ENCODE results near the gene SPOCK2. TPM values are rescaled to one million over a fixed set of nuclear protein-coding genes. Genes with fewer than 3 reads are reported as not detected.

Gene SPOCK2
- polyA plus RNA-seq, 1 of the 3 experiments (the other 2 are of a cell fraction): 0.18 TPM

DNA sequence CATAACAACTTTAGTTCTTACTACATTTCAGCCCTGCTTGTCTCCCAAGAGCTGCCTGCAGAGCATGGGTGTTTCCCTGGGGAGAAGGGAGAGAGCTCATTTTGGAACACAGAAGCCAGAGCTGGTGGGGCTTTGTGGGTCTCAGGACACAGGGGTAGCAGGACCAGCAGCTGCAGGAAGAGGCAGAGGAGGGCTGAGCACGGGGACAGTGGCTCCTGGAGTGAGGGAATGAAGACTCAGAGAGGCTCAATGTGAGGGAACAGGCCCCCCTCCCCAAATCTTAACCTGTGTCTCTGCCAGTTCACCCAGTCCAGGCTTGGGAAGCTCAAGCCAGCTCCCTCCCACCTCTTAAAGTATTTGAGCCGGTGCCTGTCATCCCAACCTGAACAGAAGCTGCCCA lies 74.2 kb downstream of the SPOCK2 start:
- H3K4me3 ChIP-seq (ENCODE audit: low read depth in 2 of 2, low read length in 1 of 2): no peak overlapping the region
- ChIA-PET CTCF (interaction anchor here (1.0 to 3.5 kb wide), 5 partner anchors 14 to 118 kb away, joined by 3 to 19 read pairs (median 7); no protein-coding TSS in a partner anchor), POLR2A (no interaction called here)
- peaks cover 1% of the 10 kb centered on the region for H3F3A ChIP-seq (replicated peaks; ENCODE audit: insufficient read depth)
- peak overlapping the region in 1 of 2 experiments; percentile 90; a peak in 3 of 4 replicates for H3K27ac ChIP-seq (ENCODE audit: low read depth in 2 of 2, low read length in 1 of 2)
- H3K4me2 ChIP-seq: no peak overlapping the region
- no peaks in the 10 kb centered on the region for H3K9me3 ChIP-seq
- TF ChIP-seq, protein P1, sequence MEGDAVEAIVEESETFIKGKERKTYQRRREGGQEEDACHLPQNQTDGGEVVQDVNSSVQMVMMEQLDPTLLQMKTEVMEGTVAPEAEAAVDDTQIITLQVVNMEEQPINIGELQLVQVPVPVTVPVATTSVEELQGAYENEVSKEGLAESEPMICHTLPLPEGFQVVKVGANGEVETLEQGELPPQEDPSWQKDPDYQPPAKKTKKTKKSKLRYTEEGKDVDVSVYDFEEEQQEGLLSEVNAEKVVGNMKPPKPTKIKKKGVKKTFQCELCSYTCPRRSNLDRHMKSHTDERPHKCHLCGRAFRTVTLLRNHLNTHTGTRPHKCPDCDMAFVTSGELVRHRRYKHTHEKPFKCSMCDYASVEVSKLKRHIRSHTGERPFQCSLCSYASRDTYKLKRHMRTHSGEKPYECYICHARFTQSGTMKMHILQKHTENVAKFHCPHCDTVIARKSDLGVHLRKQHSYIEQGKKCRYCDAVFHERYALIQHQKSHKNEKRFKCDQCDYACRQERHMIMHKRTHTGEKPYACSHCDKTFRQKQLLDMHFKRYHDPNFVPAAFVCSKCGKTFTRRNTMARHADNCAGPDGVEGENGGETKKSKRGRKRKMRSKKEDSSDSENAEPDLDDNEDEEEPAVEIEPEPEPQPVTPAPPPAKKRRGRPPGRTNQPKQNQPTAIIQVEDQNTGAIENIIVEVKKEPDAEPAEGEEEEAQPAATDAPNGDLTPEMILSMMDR (IDR thresholded peaks at IDR 0.05): no peak
- TF ChIP-seq FOSL2 (IDR thresholded peaks at IDR 0.05; ENCODE audit: borderline replicate concordance, low read depth): no peak
- no peak for TF ChIP-seq SIN3A (IDR thresholded peaks at IDR 0.05; ENCODE audit: borderline replicate concordance, low read depth, low read length)
- TF ChIP-seq EP300 (IDR thresholded peaks at IDR 0.05; ENCODE audit: borderline replicate concordance in 1 of 2, low read depth in 1 of 2, low read length in 1 of 2): no peak
- TF ChIP-seq TAF1 (IDR thresholded peaks at IDR 0.05; ENCODE audit: borderline replicate concordance, low read depth, low read length): no peak
- TF ChIP-seq ELF1 (IDR thresholded peaks at IDR 0.05): no peak
- TF ChIP-seq TEAD4 (IDR thresholded peaks at IDR 0.05; ENCODE audit: borderline replicate concordance, insufficient read depth): no peak
- no peak for TF ChIP-seq MEF2A (IDR thresholded peaks at IDR 0.05; ENCODE audit: borderline replicate concordance, low read depth)
- H3K4me1 ChIP-seq (ENCODE audit: control insufficient read depth in 1 of 2, insufficient read depth in 2 of 2, low read depth in 1 of 2, low read length in 1 of 2): peaks cover 11 to 46% of the 10 kb centered on the region in 2 experiments
- no peaks in the 10 kb centered on the region for H4K20me1 ChIP-seq (ENCODE audit: insufficient read depth)
- no peaks in the 10 kb centered on the region for H3K27me3 ChIP-seq (ENCODE audit: insufficient read depth)
- H3K9ac ChIP-seq: no peak overlapping the region
- DNase-seq: no peak
- peaks cover 3% of the 10 kb centered on the region; the same call in 1 of the 2 replicates for H3K79me2 ChIP-seq (ENCODE audit: insufficient read depth)
- H2AFZ ChIP-seq (ENCODE audit: low read depth): no peak overlapping the region
- peaks cover 0 to 5% of the 10 kb centered on the region in 2 experiments for H3K36me3 ChIP-seq (replicated peaks in 1 of 2; ENCODE audit: control insufficient read depth in 1 of 2, insufficient read depth in 2 of 2, low read length in 1 of 2)
- H3K9me2 ChIP-seq: no peaks in the 10 kb centered on the region
- WGBS (ENCODE audit: low lambda C conversion rate): 67% methylated on average over 2 of the region's 2 CpGs

DNA sequence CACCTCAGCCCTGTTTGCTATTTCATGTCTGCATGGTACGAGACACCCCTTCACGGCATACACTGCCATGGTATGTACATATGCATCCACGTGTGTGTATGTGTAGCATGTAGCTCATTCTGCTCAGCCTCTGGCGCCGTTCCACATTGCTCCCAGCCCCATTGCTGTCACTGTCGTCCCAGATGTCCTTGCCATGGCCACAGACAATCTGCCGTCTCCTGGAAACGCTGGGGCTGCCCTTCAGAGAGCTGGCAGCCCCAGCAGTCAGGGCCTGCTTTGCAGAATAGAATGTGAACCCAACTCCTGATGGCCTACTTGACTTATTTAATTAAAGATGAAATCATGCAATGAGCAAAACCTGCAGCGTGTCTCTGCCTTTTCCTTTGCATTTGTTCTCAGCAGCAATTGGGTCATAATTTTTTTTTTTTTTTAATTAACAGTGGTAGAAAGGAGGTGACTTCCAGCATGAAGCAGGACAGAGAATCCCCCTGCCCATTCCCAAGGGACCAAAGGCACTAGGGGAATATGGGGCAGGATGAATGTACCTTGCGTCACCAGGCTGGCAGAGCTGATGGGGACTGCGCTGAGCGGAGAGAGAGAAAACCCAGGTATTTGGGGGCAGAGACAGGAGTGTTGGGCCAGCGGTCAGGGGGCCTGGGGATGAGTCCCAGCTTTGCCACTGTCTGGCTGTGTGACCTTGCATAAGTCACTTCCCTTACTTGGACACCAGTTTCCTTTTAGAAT lies 75.0 kb downstream of the SPOCK2 start:
- H3K4me3 ChIP-seq (ENCODE audit: low read depth in 2 of 2, low read length in 1 of 2): no peak overlapping the region
- TF ChIP-seq NRF1 (IDR thresholded peaks at IDR 0.05; ENCODE audit: low read depth, low read length): no peak
- no peak for TF ChIP-seq RXRA (IDR thresholded peaks at IDR 0.05; ENCODE audit: borderline replicate concordance, low read depth)
- peak; percentile 97 for TF ChIP-seq MXI1 (IDR thresholded peaks at IDR 0.05; ENCODE audit: low read depth, low read length)
- TF ChIP-seq EP300 (IDR thresholded peaks at IDR 0.05; ENCODE audit: borderline replicate concordance in 1 of 2, low read depth in 1 of 2, low read length in 1 of 2): peak in 1 of 2 experiments; percentile 38; a peak in 1 of 4 replicates
- no peak for TF ChIP-seq ELF1 (IDR thresholded peaks at IDR 0.05)
- TF ChIP-seq FOXJ3 (CRISPR knock-in tag; IDR thresholded peaks at IDR 0.05): peak; percentile 70; the same call in 1 of the 2 replicates
- TF ChIP-seq RAD21 (IDR thresholded peaks at IDR 0.05; ENCODE audit: low read length): peak; percentile 20; the same call in 1 of the 2 replicates
- H3K36me3 ChIP-seq (replicated peaks in 1 of 2; ENCODE audit: control insufficient read depth in 1 of 2, insufficient read depth in 2 of 2, low read length in 1 of 2): peaks cover 0 to 5% of the 10 kb centered on the region in 2 experiments
- no peak overlapping the region for H3K9ac ChIP-seq
- ChIA-PET CTCF (interaction anchor here (1.0 to 3.5 kb wide), 7 partner anchors 14 to 323 kb away, joined by 3 to 19 read pairs (median 6); no protein-coding TSS in a partner anchor), POLR2A (interaction anchor here (0.6 kb wide), 1 partner anchor 223 kb away, joined by 6 read pairs; no protein-coding TSS in a partner anchor)
- no peaks in the 10 kb centered on the region for H3K27me3 ChIP-seq (ENCODE audit: insufficient read depth)
- H2AFZ ChIP-seq (ENCODE audit: low read depth): no peak overlapping the region
- peak; percentile 88 for DNase-seq
- peaks cover 13 to 54% of the 10 kb centered on the region in 2 experiments for H3K4me1 ChIP-seq (ENCODE audit: control insufficient read depth in 1 of 2, insufficient read depth in 2 of 2, low read depth in 1 of 2, low read length in 1 of 2)
- H3K9me3 ChIP-seq: no peaks in the 10 kb centered on the region
- H4K20me1 ChIP-seq (ENCODE audit: insufficient read depth): no peaks in the 10 kb centered on the region
- H3K9me2 ChIP-seq: no peaks in the 10 kb centered on the region
- H3F3A ChIP-seq (replicated peaks; ENCODE audit: insufficient read depth): peaks cover 3% of the 10 kb centered on the region
- H3K79me2 ChIP-seq (ENCODE audit: insufficient read depth): peaks cover 3% of the 10 kb centered on the region; the same call in 1 of the 2 replicates
- no peak overlapping the region for H3K4me2 ChIP-seq
- WGBS (ENCODE audit: low lambda C conversion rate): 62% methylated on average over 11 of the region's 13 CpGs
- H3K27ac ChIP-seq (ENCODE audit: low read depth in 2 of 2, low read length in 1 of 2): peak overlapping the region in 1 of 2 experiments; percentile 90; a peak in 3 of 4 replicates
